Activated CD8-positive, alpha-beta T cell treated with anti-CD3 and anti-CD28 coated beads for 36 hours (primary cell): ENCODE results near the gene NBPF1. TPM values are rescaled to one million over a fixed set of nuclear protein-coding genes. Genes with fewer than 3 reads are reported as not detected.
"Not testable (repeated sequence)": the region's sequence is repeated elsewhere in the genome, so short reads cannot be mapped to it uniquely, and the experiment has no call there.

ENCODE experiments used
- ATAC-seq: fragments of 200-7000 bp; cut with Tn5 transposase; one replicate; pipeline ENCODE4 v1.10.0; 2021; ENCODE audit warnings: mild to moderate bottlenecking, moderate library complexity
- CTCF ChIA-PET: fragments of 350-600 bp; sonication (Branson Sonifier 250); formaldehyde crosslinking; loops from one replicate; lab custom pipeline; 2021; ENCODE audit warnings: antibody characterized with exemption; lab: Charles Lee
- POLR2A ChIA-PET: fragments of 350-600 bp; sonication (Branson Sonifier 250); formaldehyde crosslinking; loops from one replicate; lab custom pipeline; 2021; ENCODE audit warnings: antibody characterized with exemption; lab: Charles Lee
- DNase-seq: peaks from one replicate; pipeline ENCODE4 v3.0.0-alpha.2; 2020
- H3K27ac Mint-ChIP-seq: one replicate; pipeline ENCODE4 v1.8.0; 2021; ENCODE audit warnings: mild to moderate bottlenecking, mixed read lengths
- H3K27me3 Mint-ChIP-seq: one replicate; pipeline ENCODE4 v1.8.0; 2021; ENCODE audit warnings: mixed read lengths
- H3K36me3 Mint-ChIP-seq: one replicate; pipeline ENCODE4 v1.8.0; 2021; ENCODE audit warnings: low read depth, mixed read lengths
- H3K4me1 Mint-ChIP-seq: one replicate; pipeline ENCODE4 v1.8.0; 2021; ENCODE audit warnings: low read depth, mixed read lengths
- H3K4me3 Mint-ChIP-seq: one replicate; pipeline ENCODE4 v1.8.0; 2021; ENCODE audit warnings: mild to moderate bottlenecking, moderate library complexity, mixed read lengths
- H3K9me3 Mint-ChIP-seq: one replicate; pipeline ENCODE4 v1.8.0; 2021; ENCODE audit warnings: mixed read lengths
- intact Hi-C: fragments of 100-400 bp; cut with micrococcal nuclease; formaldehyde crosslinking; loops from one replicate; pipeline ENCODE4 v1.10.0; 2022
- total RNA-seq, 2 experiments: library from RNA; stranded (reverse); gene quantifications; one replicate each; pipeline ENCODE4 v1.2.3, GENCODE V29; 2021

Gene NBPF1
- total RNA-seq, 2 experiments from 2014 or later = 2.8 to 3.1 TPM

DNA sequence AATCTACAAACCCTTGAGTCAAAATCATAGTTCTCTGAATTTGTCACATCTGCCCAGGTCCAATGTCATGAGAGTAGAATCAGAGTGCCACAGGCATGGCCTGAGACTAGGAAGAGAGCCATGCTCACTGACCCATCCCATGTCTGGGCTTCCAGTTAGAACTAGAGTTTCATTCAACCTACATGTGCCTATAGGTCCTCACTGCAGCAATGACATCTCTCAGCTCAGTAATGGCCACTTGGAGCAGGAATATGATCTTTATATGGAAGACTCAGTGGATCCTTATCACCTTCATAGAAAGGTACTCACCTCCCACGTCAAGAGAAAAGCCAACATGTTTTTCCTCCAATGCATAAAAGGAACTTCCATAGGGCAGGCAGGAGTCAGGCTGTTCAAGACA lies 48.0 kb downstream of the NBPF1 start:
- POLR2A ChIA-PET, DNase-seq, H3K27me3 Mint-ChIP-seq, ATAC-seq, H3K36me3 Mint-ChIP-seq, H3K9me3 Mint-ChIP-seq, CTCF ChIA-PET, H3K4me3 Mint-ChIP-seq, H3K4me1 Mint-ChIP-seq, intact Hi-C loops, H3K27ac Mint-ChIP-seq: not testable (repeated sequence)

- DNase-seq, H3K27me3 Mint-ChIP-seq, CTCF ChIA-PET, H3K36me3 Mint-ChIP-seq, H3K27ac Mint-ChIP-seq, H3K4me1 Mint-ChIP-seq, ATAC-seq, H3K4me3 Mint-ChIP-seq, H3K9me3 Mint-ChIP-seq, intact Hi-C loops, POLR2A ChIA-PET: not testable (repeated sequence)
Observed at GRCh38 chr1:16561035-16561434, 52.3 kb downstream of the NBPF1 start.

- H3K36me3 Mint-ChIP-seq = not testable (repeated sequence)
Observed at GRCh38 chr1:16560498-16560897, 52.9 kb downstream of the NBPF1 start.

GRCh38 chr1:16559688-16560087 lies 53.7 kb downstream of the NBPF1 start:
- ATAC-seq, H3K4me1 Mint-ChIP-seq, H3K27me3 Mint-ChIP-seq, DNase-seq, intact Hi-C loops, CTCF ChIA-PET, POLR2A ChIA-PET, H3K27ac Mint-ChIP-seq, H3K4me3 Mint-ChIP-seq, H3K9me3 Mint-ChIP-seq, H3K36me3 Mint-ChIP-seq: not testable (repeated sequence)

More at GRCh38 chr1:16560498-16560897, 52.9 kb downstream of the NBPF1 start:
- H3K27me3 Mint-ChIP-seq, H3K4me3 Mint-ChIP-seq, H3K27ac Mint-ChIP-seq, CTCF ChIA-PET, intact Hi-C loops, H3K9me3 Mint-ChIP-seq, ATAC-seq, POLR2A ChIA-PET, H3K4me1 Mint-ChIP-seq, DNase-seq: not testable (repeated sequence)

GRCh38 chr1:16557034-16557433 lies 56.3 kb downstream of the NBPF1 start:
- H3K4me1 Mint-ChIP-seq, intact Hi-C loops, POLR2A ChIA-PET, H3K27ac Mint-ChIP-seq, H3K4me3 Mint-ChIP-seq, DNase-seq, H3K36me3 Mint-ChIP-seq, H3K9me3 Mint-ChIP-seq, H3K27me3 Mint-ChIP-seq, CTCF ChIA-PET, ATAC-seq: not testable (repeated sequence)

DNA sequence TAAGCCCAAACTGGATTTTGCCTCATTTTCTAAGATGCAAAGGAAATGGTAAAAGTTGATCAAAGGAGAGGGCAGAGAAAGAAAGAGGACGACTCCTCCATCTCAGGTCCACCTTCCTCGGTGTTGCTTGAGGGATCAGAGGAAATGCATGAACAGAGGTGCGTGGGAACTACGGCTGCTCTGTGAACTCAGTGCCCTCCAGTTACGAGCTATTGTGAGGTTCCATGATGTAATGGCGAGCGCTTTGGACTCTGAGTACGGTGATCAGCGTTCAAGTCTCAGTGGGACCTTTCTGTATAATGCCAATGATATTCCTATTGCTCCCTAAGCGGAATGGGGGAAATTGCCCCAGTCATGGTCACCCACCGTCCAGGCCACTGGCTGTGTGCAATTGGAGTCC lies 60.1 kb downstream of the NBPF1 start:
- H3K4me1 Mint-ChIP-seq, H3K27ac Mint-ChIP-seq, H3K36me3 Mint-ChIP-seq, DNase-seq, POLR2A ChIA-PET, H3K4me3 Mint-ChIP-seq, H3K9me3 Mint-ChIP-seq, ATAC-seq, H3K27me3 Mint-ChIP-seq, CTCF ChIA-PET, intact Hi-C loops: not testable (repeated sequence)

DNA sequence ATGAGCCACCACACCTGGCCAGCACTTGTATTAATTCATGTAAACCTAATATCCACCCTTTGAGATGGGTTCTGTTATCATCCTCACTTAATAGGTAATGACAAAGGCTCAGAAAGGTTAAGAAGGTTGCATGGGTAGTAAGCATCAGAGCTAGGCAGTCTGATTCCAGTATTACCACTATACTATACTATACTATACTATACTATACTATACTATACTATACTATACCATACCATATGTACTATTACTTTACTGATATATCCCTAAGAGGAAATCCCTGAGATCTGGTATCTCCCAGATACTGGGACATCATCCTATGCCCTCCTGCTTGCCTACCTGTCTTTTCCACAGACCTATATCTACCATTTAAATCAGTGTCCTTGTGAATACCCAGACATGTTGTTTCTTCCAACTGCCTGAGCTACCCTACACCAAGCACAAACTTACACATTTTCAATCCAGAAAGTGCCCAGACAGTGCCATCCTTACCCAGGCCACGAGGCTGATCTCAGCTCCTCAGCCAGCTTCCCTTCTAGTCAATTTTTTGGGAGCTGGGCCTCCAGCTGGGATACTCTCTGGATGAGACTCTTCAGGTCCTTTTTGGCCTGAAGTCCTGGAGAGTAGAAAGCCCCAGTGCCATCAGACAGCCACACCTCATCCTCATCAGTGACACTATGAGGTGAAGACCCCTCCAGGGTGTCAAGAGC lies 63.0 kb downstream of the NBPF1 start:
- H3K27ac Mint-ChIP-seq, DNase-seq, intact Hi-C loops, H3K36me3 Mint-ChIP-seq, H3K9me3 Mint-ChIP-seq, H3K27me3 Mint-ChIP-seq, ATAC-seq, POLR2A ChIA-PET, H3K4me3 Mint-ChIP-seq, H3K4me1 Mint-ChIP-seq, CTCF ChIA-PET: not testable (repeated sequence)

- H3K27me3 Mint-ChIP-seq, H3K4me3 Mint-ChIP-seq, H3K36me3 Mint-ChIP-seq, intact Hi-C loops, POLR2A ChIA-PET, H3K9me3 Mint-ChIP-seq, CTCF ChIA-PET, H3K27ac Mint-ChIP-seq, H3K4me1 Mint-ChIP-seq, ATAC-seq, DNase-seq: not testable (repeated sequence)
Observed at GRCh38 chr1:16549545-16549944, 63.8 kb downstream of the NBPF1 start.

- ATAC-seq, H3K27me3 Mint-ChIP-seq, H3K4me3 Mint-ChIP-seq, POLR2A ChIA-PET, intact Hi-C loops, H3K27ac Mint-ChIP-seq, H3K9me3 Mint-ChIP-seq, H3K4me1 Mint-ChIP-seq, CTCF ChIA-PET, H3K36me3 Mint-ChIP-seq, DNase-seq: not testable (repeated sequence)
Observed at GRCh38 chr1:16547502-16548241, 65.7 kb downstream of the NBPF1 start.

DNA sequence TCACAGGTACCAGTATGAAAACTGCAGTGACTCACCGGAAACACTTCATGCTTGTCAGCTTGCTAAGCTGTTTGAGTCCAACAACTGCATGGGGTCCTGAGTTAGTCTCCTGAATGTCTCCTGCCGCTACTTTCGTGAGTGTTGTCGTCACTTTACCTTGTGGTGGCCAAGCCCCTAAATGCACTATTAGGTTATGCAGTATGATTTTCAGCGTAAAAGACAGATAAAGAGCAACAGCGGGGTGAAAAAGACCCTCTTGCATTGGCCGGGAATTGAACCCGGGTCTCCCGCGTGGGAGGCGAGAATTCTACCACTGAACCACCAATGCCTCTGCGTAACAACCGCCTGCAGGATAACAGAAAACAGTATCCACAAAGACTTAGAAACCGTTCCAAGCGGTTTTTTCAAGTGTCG lies 67.7 kb downstream of the NBPF1 start:
- H3K4me3 Mint-ChIP-seq, CTCF ChIA-PET, H3K36me3 Mint-ChIP-seq, intact Hi-C loops, H3K4me1 Mint-ChIP-seq, POLR2A ChIA-PET, H3K9me3 Mint-ChIP-seq, H3K27me3 Mint-ChIP-seq: not testable (repeated sequence)
- ATAC-seq = peak; percentile 70
- H3K27ac Mint-ChIP-seq = peak overlapping the region; percentile 57
- peak; percentile 47 for DNase-seq

DNA sequence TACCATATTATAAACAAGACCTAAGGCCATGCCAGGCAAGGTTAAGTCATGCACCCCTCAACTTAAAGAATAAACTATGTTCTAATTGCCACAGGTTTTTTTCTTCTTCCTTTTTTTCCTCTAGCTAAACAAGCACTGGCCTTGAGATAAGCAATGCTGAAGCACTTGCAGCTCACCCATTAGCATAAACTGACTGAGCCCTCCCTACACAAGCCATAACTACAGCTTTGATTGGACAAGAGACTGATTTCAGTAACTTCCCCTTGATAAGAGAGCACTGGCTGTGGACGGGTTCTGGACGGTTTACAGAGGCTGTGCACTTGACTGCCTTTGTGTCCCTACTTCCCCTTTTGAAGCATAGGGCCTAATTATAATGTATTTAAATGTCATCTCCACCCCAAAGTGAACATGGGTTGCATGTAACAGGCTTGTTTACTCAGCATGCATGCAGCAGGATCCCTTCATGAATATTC lies 72.9 kb downstream of the NBPF1 start:
- H3K4me3 Mint-ChIP-seq, H3K27ac Mint-ChIP-seq, H3K27me3 Mint-ChIP-seq, intact Hi-C loops, H3K9me3 Mint-ChIP-seq, DNase-seq, H3K36me3 Mint-ChIP-seq, H3K4me1 Mint-ChIP-seq, ATAC-seq, CTCF ChIA-PET, POLR2A ChIA-PET: not testable (repeated sequence)

GRCh38 chr1:16537528-16537927 lies 75.8 kb downstream of the NBPF1 start:
- H3K4me1 Mint-ChIP-seq, H3K36me3 Mint-ChIP-seq, POLR2A ChIA-PET, intact Hi-C loops, DNase-seq, H3K4me3 Mint-ChIP-seq, ATAC-seq, CTCF ChIA-PET, H3K27ac Mint-ChIP-seq, H3K9me3 Mint-ChIP-seq: not testable (repeated sequence)
- peaks cover 19% of the 10 kb centered on the region for H3K27me3 Mint-ChIP-seq
